Gastrocnemius medialis (tissue), 4 donors: ENCODE data around the gene CEP350. TPM values are rescaled to one million over a fixed set of nuclear protein-coding genes. Genes with fewer than 3 reads are reported as not detected.

Experiments
- ATAC-seq, 2 donors: fragments of 150-250 bp; one replicate each; pipeline ENCODE4 v1.9.1; 2016
- DNase-seq, 2 donors: peaks; one replicate each; pipeline ENCODE4 v3.0.0-alpha.2; 2019
- H3K27ac ChIP-seq, 4 donors: fragments of 200-600 bp; sonication (generic); 1 replicate in 1 of 4; 2 replicates in 3 of 4; pipeline ENCODE4 v1.5.1; 2016 to 2018; ENCODE audit warnings: mild to moderate bottlenecking in 2 of 4, moderate library complexity in 1 of 4
- H3K27me3 ChIP-seq, 3 donors: fragments of 200-600 bp; sonication (generic) in 2 of 3; 1 replicate in 1 of 3; 2 replicates in 2 of 3; pipeline versions ENCODE4 v1.5.1 to v1.6.0; 2016 to 2019; ENCODE audit warnings: mild to moderate bottlenecking in 1 of 3, moderate library complexity in 1 of 3
- H3K36me3 ChIP-seq, 2 donors: fragments of 200-600 bp; sonication (generic) in 1 of 2; one replicate each; pipeline ENCODE4 v1.5.1; 2017 to 2018
- H3K4me1 ChIP-seq, 2 donors: fragments of 200-600 bp; sonication (generic) in 1 of 2; one replicate each; pipeline ENCODE4 v1.5.1; 2016 to 2017; ENCODE audit warnings: mild to moderate bottlenecking in 2 of 2
- H3K4me3 ChIP-seq, 4 donors: fragments of 200-600 bp; sonication (generic) in 3 of 4; 1 replicate in 1 of 4; 2 replicates in 3 of 4; pipeline ENCODE4 v1.5.1; 2016 to 2019; ENCODE audit warnings: mild to moderate bottlenecking in 2 of 4
- H3K9me3 ChIP-seq, 3 donors: fragments of 200-600 bp; sonication (generic) in 2 of 3; 1 replicate in 1 of 3; 2 replicates in 2 of 3; pipeline ENCODE4 v1.5.1; 2016 to 2019
- CTCF ChIP-seq, 5 experiments: fragments of 450-650 bp in 3 of 5; fragments of 200-600 bp in 2 of 5; sonication (generic) in 2 of 5; IDR thresholded peaks in 4 of 5; conservative IDR thresholded peaks in 1 of 5; 1 replicate in 4 of 5; 2 replicates in 1 of 5; pipeline ENCODE4 v1.5.1; 2016 to 2019; ENCODE audit warnings: antibody characterized with exemption in 5 of 5, mild to moderate bottlenecking in 3 of 5, moderate library complexity in 3 of 5
- POLR2A ChIP-seq, 2 donors: fragments of 450-650 bp; IDR thresholded peaks; one replicate each; pipeline ENCODE4 v1.6.1; 2017; ENCODE audit warnings: antibody characterized with exemption in 2 of 2, mild to moderate bottlenecking in 2 of 2, moderate library complexity in 2 of 2
- in situ Hi-C, 4 donors: fragments of 200-750 bp; cut with MboI; loops; one replicate each; pipeline versions ENCODE4 v1.15.0 to v1.8.0; 2017; ENCODE audit warnings: low sequenced_read_pairs in 4 of 4
- intact Hi-C: fragments of 100-400 bp; cut with DNase I; formaldehyde crosslinking; loops from one replicate; pipeline ENCODE4 v1.15.1; 2023; ENCODE audit warnings: low total_unique reads
- total RNA-seq, 4 donors: library from RNA; depleted of rRNA; stranded (reverse); fragments of >200 nt; gene quantifications; one replicate each; pipeline versions ENCODE4 v1.1.0 to v1.2.3, GENCODE V29; 2016

CEP350 gene
- total RNA-seq, 4 donors from 2014 or later = 83.7 to 197 (median 157) TPM

GRCh38 chr1:180071759-180072158, 117.1 kb downstream of the CEP350 start:
- no peaks in the 10 kb centered on the region for H3K9me3 ChIP-seq
- H3K27me3 ChIP-seq = no peaks in the 10 kb centered on the region
- H3K27ac ChIP-seq = no peak overlapping the region
- DNase-seq (no peak), ATAC-seq (no peak)
- peaks cover 7 to 83% of the 10 kb centered on the region in 2 donors for H3K36me3 ChIP-seq
- no peak overlapping the region for H3K4me3 ChIP-seq
- intact Hi-C loops (no loop called here), in situ Hi-C loops (loop anchor here in 1 of 4 donors (10.0 kb wide), 1 partner anchor 47 kb away; no protein-coding TSS in a partner anchor)
- no peaks in the 10 kb centered on the region for H3K4me1 ChIP-seq
- no peak for TF ChIP-seq POLR2A (IDR thresholded peaks at IDR 0.05)
- TF ChIP-seq CTCF (IDR thresholded peaks at IDR 0.05 in 4 of 5, conservative IDR thresholded peaks at IDR 0.05 in 1 of 5) = no peak

- intact Hi-C loops (no loop called here), in situ Hi-C loops (loop anchor here in 2 of 4 donors (25.0 kb wide), 2 partner anchors 107 to 168 kb away; no protein-coding TSS in a partner anchor)
- no peak for DNase-seq
Measured at GRCh38 chr1:180080439-180080838, 125.8 kb downstream of the CEP350 start.

GRCh38 chr1:180081474-180081873, 126.9 kb downstream of the CEP350 start:
- Histone ChIP-seq H3K27ac (no peak overlapping the region), H3K4me1 (no peaks in the 10 kb centered on the region), H3K9me3 (no peaks in the 10 kb centered on the region), H3K36me3 (peaks cover 2 to 76% of the 10 kb centered on the region in 2 donors), H3K4me3 (no peak overlapping the region), H3K27me3 (no peaks in the 10 kb centered on the region)
- intact Hi-C loops = no loop called here
- DNase-seq (no peak), ATAC-seq (no peak)
- in situ Hi-C loops = loop anchor here in 2 of 4 donors (25.0 kb wide), 2 partner anchors 106 to 169 kb away; no protein-coding TSS in a partner anchor
- no peak for TF ChIP-seq POLR2A (IDR thresholded peaks at IDR 0.05)

More at GRCh38 chr1:180080439-180080838, 125.8 kb downstream of the CEP350 start:
- peak; percentile 58 to 87 for ATAC-seq
- Histone ChIP-seq H3K4me3 (no peak overlapping the region), H3K36me3 (peaks cover 9 to 76% of the 10 kb centered on the region in 2 donors), H3K9me3 (no peaks in the 10 kb centered on the region), H3K27me3 (no peaks in the 10 kb centered on the region), H3K27ac (peak overlapping the region in 3 of 4 donors; percentile 19 to 57 (median 35)), H3K4me1 (no peaks in the 10 kb centered on the region)
- TF ChIP-seq POLR2A (IDR thresholded peaks at IDR 0.05) = no peak
- TF ChIP-seq CTCF (IDR thresholded peaks at IDR 0.05 in 4 of 5, conservative IDR thresholded peaks at IDR 0.05 in 1 of 5) = no peak

GRCh38 chr1:180083164-180083563, 128.6 kb downstream of the CEP350 start:
- ATAC-seq (no peak), DNase-seq (no peak)
- TF ChIP-seq CTCF (IDR thresholded peaks at IDR 0.05 in 4 of 5, conservative IDR thresholded peaks at IDR 0.05 in 1 of 5) (no peak), POLR2A (IDR thresholded peaks at IDR 0.05) (no peak)
- Histone ChIP-seq H3K27me3 (no peaks in the 10 kb centered on the region), H3K9me3 (no peaks in the 10 kb centered on the region), H3K27ac (no peak overlapping the region), H3K4me1 (no peaks in the 10 kb centered on the region), H3K4me3 (no peak overlapping the region), H3K36me3 (peaks cover 0 to 73% of the 10 kb centered on the region in 2 donors)
- intact Hi-C loops = no loop called here
- in situ Hi-C loops = loop anchor here in 2 of 4 donors (25.0 kb wide), 2 partner anchors 104 to 171 kb away; no protein-coding TSS in a partner anchor

GRCh38 chr1:180084867-180085266, 130.3 kb downstream of the CEP350 start:
- Histone ChIP-seq H3K27me3 (no peaks in the 10 kb centered on the region), H3K36me3 (peaks cover 0 to 77% of the 10 kb centered on the region in 2 donors), H3K4me1 (no peaks in the 10 kb centered on the region), H3K27ac (no peak overlapping the region), H3K9me3 (no peaks in the 10 kb centered on the region), H3K4me3 (no peak overlapping the region)
- DNase-seq = no peak
- in situ Hi-C loops = loop anchor here in 2 of 4 donors (25.0 kb wide), 2 partner anchors 102 to 173 kb away; no protein-coding TSS in a partner anchor
- intact Hi-C loops = no loop called here
- no peak for TF ChIP-seq CTCF (IDR thresholded peaks at IDR 0.05 in 4 of 5, conservative IDR thresholded peaks at IDR 0.05 in 1 of 5)
- TF ChIP-seq POLR2A (IDR thresholded peaks at IDR 0.05) = no peak
- no peak for ATAC-seq
